OCI-LY3 (cell line): ENCODE data around the gene SMTNL2.

Experiments used
- H2AFZ ChIP-seq: fragments of 200-600, 300-600 bp; shearing (Covaris generic); 2 replicates; pipeline ENCODE4 v1.6.0; 2014; ENCODE audit warnings: antibody characterized with exemption, low read depth, low read length
- H3K27ac ChIP-seq: fragments of 200-600, 300-600 bp; sonication (generic); 2 replicates; pipeline ENCODE4 v1.5.1; 2014; ENCODE audit warnings: mild to moderate bottlenecking, low read length, moderate library complexity, mixed read lengths
- H3K27me3 ChIP-seq: fragments of 200-600, 300-600 bp; sonication (generic); 2 replicates; pipeline ENCODE4 v1.6.1; 2014; ENCODE audit warnings: low read depth, low read length, mixed read lengths
- H3K36me3 ChIP-seq: fragments of 200-600, 300-600 bp; sonication (generic); replicated peaks from 2 replicates; pipeline ENCODE3; 2014; ENCODE audit warnings: low read depth, low read length, mixed read lengths
- H3K4me1 ChIP-seq: fragments of 300-600, 200-600 bp; sonication (generic); 2 replicates; pipeline ENCODE4 v1.6.1; 2014; ENCODE audit warnings: low read length, mixed read lengths
- H3K4me2 ChIP-seq: fragments of 200-600, 300-600 bp; sonication (generic); 2 replicates; pipeline ENCODE4 v1.6.1; 2014; ENCODE audit warnings: low read length, mixed read lengths
- H3K4me3 ChIP-seq: fragments of 300-600, 200-600 bp; sonication (generic); 2 replicates; pipeline ENCODE4 v1.5.1; 2014; ENCODE audit warnings: antibody characterized with exemption, mild to moderate bottlenecking, low read length, moderate library complexity
- H3K79me2 ChIP-seq: fragments of 300-600, 200-600 bp; shearing (Covaris generic); 2 replicates; pipeline ENCODE4 v1.6.1; 2014; ENCODE audit warnings: mild to moderate bottlenecking, low read length, mixed read lengths
- H3K9ac ChIP-seq: fragments of 300-600, 200-600 bp; shearing (Covaris generic); 2 replicates; pipeline ENCODE4 v1.6.0; 2014; ENCODE audit warnings: mild to moderate bottlenecking, low read length, moderate library complexity
- H3K9me3 ChIP-seq: fragments of 200-600, 300-600 bp; shearing (Covaris generic); 2 replicates; pipeline ENCODE4 v1.6.1; 2014; ENCODE audit warnings: low read length, mixed read lengths; ENCODE audit not compliant: insufficient read depth
- H4K20me1 ChIP-seq: fragments of 200-600, 300-600 bp; sonication (generic); 2 replicates; pipeline ENCODE4 v1.6.1; 2016; ENCODE audit warnings: low read length, mixed read lengths; ENCODE audit not compliant: insufficient read depth
- CTCF ChIP-seq: fragments of 200-600, 300-600 bp; sonication (generic); IDR thresholded peaks from 2 replicates; pipeline ENCODE4 v1.5.1; 2014; ENCODE audit warnings: antibody characterized with exemption, low read length, low read depth
- EZH2phosphoT487 ChIP-seq: fragments of 200-600 bp; shearing (Covaris generic); IDR thresholded peaks from 2 replicates; pipeline ENCODE4 v1.6.1; 2018; ENCODE audit warnings: antibody characterized with exemption, mixed run types, low read depth

Gene SMTNL2

GRCh38 chr17:4562015-4562969, 22.0 kb upstream of the SMTNL2 start:
- H3K27me3 ChIP-seq = no peaks in the 10 kb centered on the region
- peak overlapping the region; percentile 75 for H3K27ac ChIP-seq
- peak overlapping the region; percentile 53 for H3K4me3 ChIP-seq
- 0 out of 2 replicates have a peak overlapping the region, but pooled peaks have one; percentile 20 for H2AFZ ChIP-seq
- no peak for TF ChIP-seq CTCF
- TF ChIP-seq EZH2phosphoT487 = no peak
- no peaks in the 10 kb centered on the region for H4K20me1 ChIP-seq
- H3K36me3 ChIP-seq = no peaks in the 10 kb centered on the region
- H3K9ac ChIP-seq = peak overlapping the region; percentile 6; the same call in 1 of the 2 replicates
- no peaks in the 10 kb centered on the region for H3K79me2 ChIP-seq
- peak overlapping the region; percentile 77 for H3K4me2 ChIP-seq
- peaks cover 54% of the 10 kb centered on the region for H3K4me1 ChIP-seq
- H3K9me3 ChIP-seq = no peaks in the 10 kb centered on the region

- H3K4me2 ChIP-seq = peak overlapping the region; percentile 83
- no peak overlapping the region for H3K27ac ChIP-seq
- TF ChIP-seq CTCF (peak; percentile 63), EZH2phosphoT487 (no peak)
- H3K9me3 ChIP-seq = no peaks in the 10 kb centered on the region
- H4K20me1 ChIP-seq = no peaks in the 10 kb centered on the region
- peak overlapping the region; percentile 32 for H3K9ac ChIP-seq
- H3K27me3 ChIP-seq = no peaks in the 10 kb centered on the region
- H3K79me2 ChIP-seq = no peaks in the 10 kb centered on the region
- H3K36me3 ChIP-seq = no peaks in the 10 kb centered on the region
- peak overlapping the region; percentile 69 for H3K4me3 ChIP-seq
- peak overlapping the region; percentile 91 for H2AFZ ChIP-seq
- H3K4me1 ChIP-seq = peaks cover 39% of the 10 kb centered on the region
These were observed 18.9 kb upstream of the SMTNL2 start for GRCh38 chr17:4565209-4566141.

GRCh38 chr17:4566785-4567184, 17.5 kb upstream of the SMTNL2 start:
- peaks cover 26% of the 10 kb centered on the region for H3K4me1 ChIP-seq
- H3K79me2 ChIP-seq = no peaks in the 10 kb centered on the region
- TF ChIP-seq EZH2phosphoT487 (no peak), CTCF (peak; percentile 66)
- no peak overlapping the region for H2AFZ ChIP-seq
- no peaks in the 10 kb centered on the region for H4K20me1 ChIP-seq
- H3K36me3 ChIP-seq = no peaks in the 10 kb centered on the region
- H3K4me2 ChIP-seq = no peak overlapping the region
- no peak overlapping the region for H3K27ac ChIP-seq
- no peaks in the 10 kb centered on the region for H3K9me3 ChIP-seq
- H3K9ac ChIP-seq = no peak overlapping the region
- no peak overlapping the region for H3K4me3 ChIP-seq
- H3K27me3 ChIP-seq = no peaks in the 10 kb centered on the region

- TF ChIP-seq EZH2phosphoT487 (no peak), CTCF (no peak)
- Histone ChIP-seq H3K4me2 (no peak overlapping the region), H3K4me3 (no peak overlapping the region), H3K36me3 (no peaks in the 10 kb centered on the region), H3K27ac (no peak overlapping the region), H3K9ac (no peak overlapping the region), H3K4me1 (peaks cover 18% of the 10 kb centered on the region), H3K27me3 (no peaks in the 10 kb centered on the region), H3K79me2 (no peaks in the 10 kb centered on the region), H2AFZ (no peak overlapping the region), H4K20me1 (no peaks in the 10 kb centered on the region), H3K9me3 (no peaks in the 10 kb centered on the region)
These were observed 14.7 kb upstream of the SMTNL2 start for GRCh38 chr17:4569591-4569990.
